K562 (cell line): ENCODE measurements around the gene ATP6V1G2. TPM values are rescaled to one million over a fixed set of nuclear protein-coding genes. Genes with fewer than 3 reads are reported as not detected.

Source experiments
- BACH1 ChIP-seq: fragments of 200-800 bp; sonication (Bioruptor generic); IDR thresholded peaks from 2 replicates; pipeline ENCODE4 v1.6.1; 2016; ENCODE audit warnings: missing genetic modification characterization, missing compliant biosample characterization
- CEBPG ChIP-seq, 3 experiments: fragments of 200-800 bp in 1 of 3; sonication (Bioruptor generic) in 1 of 3; sonication (generic) in 1 of 3; formaldehyde crosslinking in 1 of 3; IDR thresholded peaks in 2 of 3; conservative IDR thresholded peaks in 1 of 3; 2 replicates each; pipeline versions ENCODE4 v1.6.1 to v1.8.0; 2016 to 2022; ENCODE audit warnings: missing compliant biosample characterization in 2 of 3, missing genetic modification characterization in 2 of 3, mild to moderate bottlenecking in 1 of 3, missing genetic modification reagents in 1 of 3
- DMBX1 ChIP-seq: fragments of 250-450 bp; sonication (Bioruptor Pico); IDR thresholded peaks from 2 replicates; pipeline ENCODE4 v1.8.0; 2022; ENCODE audit warnings: inconsistent platforms, mild to moderate bottlenecking, moderate library complexity, borderline replicate concordance
- E2F3 ChIP-seq: fragments of 250-450 bp; sonication (Bioruptor Pico); IDR thresholded peaks from 2 replicates; pipeline ENCODE4 v1.4.0; 2020; ENCODE audit warnings: mild to moderate bottlenecking
- MTA1 ChIP-seq: fragments of 450-650 bp; IDR thresholded peaks from 2 replicates; pipeline ENCODE4 v1.6.1; 2017; ENCODE audit warnings: borderline replicate concordance
- NR4A1 ChIP-seq, 2 experiments: fragments of 250-450 bp in 1 of 2; fragments of 450-650 bp in 1 of 2; sonication (Bioruptor Pico) in 1 of 2; IDR thresholded peaks; 2 replicates each; pipeline versions ENCODE4 v1.4.0 to v1.6.1; 2016 to 2020; ENCODE audit warnings: mild to moderate bottlenecking in 2 of 2, missing compliant biosample characterization in 1 of 2, missing genetic modification characterization in 1 of 2, moderate library complexity in 1 of 2
- SMARCA4 ChIP-seq: fragments of 450-650 bp; IDR thresholded peaks from 2 replicates; pipeline ENCODE4 v1.6.1; 2016
- ZNF57 ChIP-seq: fragments of 450-650 bp; formaldehyde crosslinking; IDR thresholded peaks from 2 replicates; pipeline ENCODE4 v1.4.0; 2020; ENCODE audit warnings: mild to moderate bottlenecking, moderate library complexity
- polyA plus RNA-seq, 8 experiments: library from polyadenylated mRNA; depleted of rRNA in 4 of 8; stranded (reverse) in 5 of 8; unstranded in 3 of 8; fragments of >200 nt; fragmentation: Nextera tagmentation in 2 of 8; fragmentation: Illumina TruSeq in 1 of 8; extraction: Ambion mirVana in 2 of 8; extraction: Trizol in 1 of 8; gene quantifications; 2 replicates each; pipeline versions ENCODE4 v1.2.1 to v1.2.3, GENCODE V29; 2011 to 2014; ENCODE audit warnings: inconsistent platforms in 1 of 8, missing spikeins in 1 of 8
- total RNA-seq, 7 experiments: library from RNA; depleted of rRNA in 6 of 7; stranded (reverse); fragments of >200 nt in 6 of 7; fragmentation: Illumina TruSeq in 2 of 7; extraction: Trizol in 2 of 7; gene quantifications; 2 replicates each; pipeline versions ENCODE4 v1.2.1 to v1.2.3, GENCODE V29; 2011 to 2021; ENCODE audit warnings: low replicate concordance in 1 of 7
- TF ChIP-seq, protein P1 (sequence below): sonication (generic); formaldehyde crosslinking; IDR thresholded peaks from 2 replicates; pipeline ENCODE4 v1.8.0; 2022; ENCODE audit warnings: mild to moderate bottlenecking, missing genetic modification reagents
- TF ChIP-seq, protein P2 (sequence below): sonication (generic); formaldehyde crosslinking; IDR thresholded peaks from 2 replicates; pipeline ENCODE4 v1.9.0; 2022; ENCODE audit warnings: mild to moderate bottlenecking, missing genetic modification reagents
- TF ChIP-seq, protein P3 (sequence below): sonication (generic); IDR thresholded peaks from 2 replicates; pipeline ENCODE4 v1.6.1; 2016
- TF ChIP-seq, protein P4 (sequence below), 2 experiments: fragments of 450-650 bp; IDR thresholded peaks; 2 replicates each; pipeline ENCODE4 v1.6.1; 2018; ENCODE audit warnings: mild to moderate bottlenecking in 2 of 2, low read depth in 1 of 2; ENCODE audit not compliant: partially characterized antibody in 2 of 2
- TF ChIP-seq, protein P5 (sequence below): sonication (generic); formaldehyde crosslinking; IDR thresholded peaks from 2 replicates; pipeline ENCODE4 v1.8.0; 2022; ENCODE audit warnings: missing genetic modification reagents, mild to moderate bottlenecking, moderate library complexity, borderline replicate concordance
- TF ChIP-seq, protein P6 (sequence below), 3 experiments: fragments of 200-800 bp in 1 of 3; sonication (Bioruptor generic) in 1 of 3; sonication (generic) in 1 of 3; formaldehyde crosslinking in 1 of 3; IDR thresholded peaks; 2 replicates each; pipeline versions ENCODE4 v1.6.1 to v1.8.0; 2016 to 2022; ENCODE audit warnings: mild to moderate bottlenecking in 2 of 3, missing compliant biosample characterization in 2 of 3, missing genetic modification characterization in 2 of 3, missing genetic modification reagents in 1 of 3

ATP6V1G2 gene
- total and polyA plus RNA-seq, 9 of the 15 experiments (the other 6 are each of a cell fraction or from before 2014, with no cell fraction given), result 0.14 to 1.5 (median 0.33) TPM

DNA sequence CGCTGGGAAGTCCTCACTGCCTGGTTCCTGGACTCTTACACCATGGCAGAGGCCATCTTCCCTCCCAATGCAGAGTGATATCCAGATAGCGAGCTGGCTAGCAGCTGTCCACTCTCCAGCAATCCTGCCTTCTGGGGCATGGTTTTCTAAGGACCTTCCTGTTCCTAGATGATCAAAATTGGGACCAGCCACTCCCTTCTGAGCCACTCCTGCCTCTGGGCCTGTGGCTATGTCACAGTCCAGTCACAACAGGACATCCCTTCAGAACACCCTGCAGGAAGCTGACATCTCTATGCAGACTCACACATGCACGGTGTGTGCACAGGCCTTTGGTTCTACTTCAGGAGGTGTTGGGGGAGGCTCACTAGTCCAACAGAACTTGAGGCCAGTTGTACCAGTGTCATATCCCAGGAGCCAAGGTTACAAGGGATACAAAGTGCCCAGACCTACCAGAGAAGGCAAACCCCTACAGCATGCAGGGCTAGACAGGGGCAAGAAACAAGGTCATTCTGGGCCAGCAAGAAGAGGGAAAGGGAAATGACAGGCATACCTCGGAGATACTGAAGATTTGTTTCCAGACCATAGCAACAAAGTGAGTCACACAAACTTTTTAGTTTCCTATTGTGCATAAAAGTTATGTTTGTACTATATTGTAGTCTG lies 20.3 kb downstream of the ATP6V1G2 start (continued):
- TF ChIP-seq CEBPG (CRISPR knock-in tag; IDR thresholded peaks at IDR 0.05) (peak; percentile 16; the same call in 1 of the 2 replicates), CEBPG (tag; conservative IDR thresholded peaks at IDR 0.05 in 1 of 2, IDR thresholded peaks at IDR 0.05 in 1 of 2) (no peak), DMBX1 (CRISPR knock-in tag) (no peak), NR4A1 (CRISPR knock-in tag; IDR thresholded peaks at IDR 0.05) (no peak), NR4A1 (tag; IDR thresholded peaks at IDR 0.05) (peak; percentile 59; the same call in 1 of the 2 replicates), ZNF57 (CRISPR knock-in tag) (no peak), SMARCA4 (peak; percentile 10), BACH1 (tag) (0 out of 2 replicates have a peak, but pooled peaks have one; percentile 29), MTA1 (0 out of 2 replicates have a peak, but pooled peaks have one; percentile 6), E2F3 (CRISPR knock-in tag) (0 out of 2 replicates have a peak, but pooled peaks have one; percentile 17)
- TF ChIP-seq, protein P1, sequence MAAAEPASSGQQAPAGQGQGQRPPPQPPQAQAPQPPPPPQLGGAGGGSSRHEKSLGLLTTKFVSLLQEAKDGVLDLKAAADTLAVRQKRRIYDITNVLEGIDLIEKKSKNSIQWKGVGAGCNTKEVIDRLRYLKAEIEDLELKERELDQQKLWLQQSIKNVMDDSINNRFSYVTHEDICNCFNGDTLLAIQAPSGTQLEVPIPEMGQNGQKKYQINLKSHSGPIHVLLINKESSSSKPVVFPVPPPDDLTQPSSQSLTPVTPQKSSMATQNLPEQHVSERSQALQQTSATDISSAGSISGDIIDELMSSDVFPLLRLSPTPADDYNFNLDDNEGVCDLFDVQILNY (CRISPR knock-in tag), result 0 out of 2 replicates have a peak, but pooled peaks have one; percentile 50
- TF ChIP-seq, protein P2, sequence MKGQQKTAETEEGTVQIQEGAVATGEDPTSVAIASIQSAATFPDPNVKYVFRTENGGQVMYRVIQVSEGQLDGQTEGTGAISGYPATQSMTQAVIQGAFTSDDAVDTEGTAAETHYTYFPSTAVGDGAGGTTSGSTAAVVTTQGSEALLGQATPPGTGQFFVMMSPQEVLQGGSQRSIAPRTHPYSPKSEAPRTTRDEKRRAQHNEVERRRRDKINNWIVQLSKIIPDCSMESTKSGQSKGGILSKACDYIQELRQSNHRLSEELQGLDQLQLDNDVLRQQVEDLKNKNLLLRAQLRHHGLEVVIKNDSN (CRISPR knock-in tag), result peak; percentile 57
- TF ChIP-seq, protein P3, sequence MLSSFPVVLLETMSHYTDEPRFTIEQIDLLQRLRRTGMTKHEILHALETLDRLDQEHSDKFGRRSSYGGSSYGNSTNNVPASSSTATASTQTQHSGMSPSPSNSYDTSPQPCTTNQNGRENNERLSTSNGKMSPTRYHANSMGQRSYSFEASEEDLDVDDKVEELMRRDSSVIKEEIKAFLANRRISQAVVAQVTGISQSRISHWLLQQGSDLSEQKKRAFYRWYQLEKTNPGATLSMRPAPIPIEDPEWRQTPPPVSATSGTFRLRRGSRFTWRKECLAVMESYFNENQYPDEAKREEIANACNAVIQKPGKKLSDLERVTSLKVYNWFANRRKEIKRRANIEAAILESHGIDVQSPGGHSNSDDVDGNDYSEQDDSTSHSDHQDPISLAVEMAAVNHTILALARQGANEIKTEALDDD, result no peak
- TF ChIP-seq, protein P4, sequence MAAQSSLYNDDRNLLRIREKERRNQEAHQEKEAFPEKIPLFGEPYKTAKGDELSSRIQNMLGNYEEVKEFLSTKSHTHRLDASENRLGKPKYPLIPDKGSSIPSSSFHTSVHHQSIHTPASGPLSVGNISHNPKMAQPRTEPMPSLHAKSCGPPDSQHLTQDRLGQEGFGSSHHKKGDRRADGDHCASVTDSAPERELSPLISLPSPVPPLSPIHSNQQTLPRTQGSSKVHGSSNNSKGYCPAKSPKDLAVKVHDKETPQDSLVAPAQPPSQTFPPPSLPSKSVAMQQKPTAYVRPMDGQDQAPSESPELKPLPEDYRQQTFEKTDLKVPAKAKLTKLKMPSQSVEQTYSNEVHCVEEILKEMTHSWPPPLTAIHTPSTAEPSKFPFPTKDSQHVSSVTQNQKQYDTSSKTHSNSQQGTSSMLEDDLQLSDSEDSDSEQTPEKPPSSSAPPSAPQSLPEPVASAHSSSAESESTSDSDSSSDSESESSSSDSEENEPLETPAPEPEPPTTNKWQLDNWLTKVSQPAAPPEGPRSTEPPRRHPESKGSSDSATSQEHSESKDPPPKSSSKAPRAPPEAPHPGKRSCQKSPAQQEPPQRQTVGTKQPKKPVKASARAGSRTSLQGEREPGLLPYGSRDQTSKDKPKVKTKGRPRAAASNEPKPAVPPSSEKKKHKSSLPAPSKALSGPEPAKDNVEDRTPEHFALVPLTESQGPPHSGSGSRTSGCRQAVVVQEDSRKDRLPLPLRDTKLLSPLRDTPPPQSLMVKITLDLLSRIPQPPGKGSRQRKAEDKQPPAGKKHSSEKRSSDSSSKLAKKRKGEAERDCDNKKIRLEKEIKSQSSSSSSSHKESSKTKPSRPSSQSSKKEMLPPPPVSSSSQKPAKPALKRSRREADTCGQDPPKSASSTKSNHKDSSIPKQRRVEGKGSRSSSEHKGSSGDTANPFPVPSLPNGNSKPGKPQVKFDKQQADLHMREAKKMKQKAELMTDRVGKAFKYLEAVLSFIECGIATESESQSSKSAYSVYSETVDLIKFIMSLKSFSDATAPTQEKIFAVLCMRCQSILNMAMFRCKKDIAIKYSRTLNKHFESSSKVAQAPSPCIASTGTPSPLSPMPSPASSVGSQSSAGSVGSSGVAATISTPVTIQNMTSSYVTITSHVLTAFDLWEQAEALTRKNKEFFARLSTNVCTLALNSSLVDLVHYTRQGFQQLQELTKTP (IDR thresholded peaks at IDR 0.05; ENCODE audit: low read depth in 1 of 2, partially characterized antibody in 2 of 2), result no peak
- TF ChIP-seq, protein P5, sequence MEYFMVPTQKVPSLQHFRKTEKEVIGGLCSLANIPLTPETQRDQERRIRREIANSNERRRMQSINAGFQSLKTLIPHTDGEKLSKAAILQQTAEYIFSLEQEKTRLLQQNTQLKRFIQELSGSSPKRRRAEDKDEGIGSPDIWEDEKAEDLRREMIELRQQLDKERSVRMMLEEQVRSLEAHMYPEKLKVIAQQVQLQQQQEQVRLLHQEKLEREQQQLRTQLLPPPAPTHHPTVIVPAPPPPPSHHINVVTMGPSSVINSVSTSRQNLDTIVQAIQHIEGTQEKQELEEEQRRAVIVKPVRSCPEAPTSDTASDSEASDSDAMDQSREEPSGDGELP, result peak; percentile 74
- TF ChIP-seq, protein P6, sequence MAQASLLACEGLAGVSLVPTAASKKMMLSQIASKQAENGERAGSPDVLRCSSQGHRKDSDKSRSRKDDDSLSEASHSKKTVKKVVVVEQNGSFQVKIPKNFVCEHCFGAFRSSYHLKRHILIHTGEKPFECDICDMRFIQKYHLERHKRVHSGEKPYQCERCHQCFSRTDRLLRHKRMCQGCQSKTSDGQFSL (CRISPR knock-in tag; IDR thresholded peaks at IDR 0.05), result 0 out of 2 replicates have a peak, but pooled peaks have one; percentile 19
- TF ChIP-seq, protein P6 (tag; IDR thresholded peaks at IDR 0.05), result no peak
